ENCODE results near the gene MAPKAP1. TPM values are rescaled to one million over a fixed set of nuclear protein-coding genes. Genes with fewer than 3 reads are reported as not detected.

The MAPKAP1 gene
- total RNA-seq, 1 donor from 2014 or later, result 67.3 TPM

- Mint-ChIP-seq H3K36me3 (peaks cover 28% of the 10 kb centered on the region), H3K27ac (no peak overlapping the region), H3K9me3 (peaks cover 16% of the 10 kb centered on the region), H3K4me1 (ENCODE audit: unreplicated experiment) (peaks cover 34% of the 10 kb centered on the region), H3K4me3 (no peak overlapping the region), H3K27me3 (peaks cover 3% of the 10 kb centered on the region)
- TF ChIP-seq, protein P1, sequence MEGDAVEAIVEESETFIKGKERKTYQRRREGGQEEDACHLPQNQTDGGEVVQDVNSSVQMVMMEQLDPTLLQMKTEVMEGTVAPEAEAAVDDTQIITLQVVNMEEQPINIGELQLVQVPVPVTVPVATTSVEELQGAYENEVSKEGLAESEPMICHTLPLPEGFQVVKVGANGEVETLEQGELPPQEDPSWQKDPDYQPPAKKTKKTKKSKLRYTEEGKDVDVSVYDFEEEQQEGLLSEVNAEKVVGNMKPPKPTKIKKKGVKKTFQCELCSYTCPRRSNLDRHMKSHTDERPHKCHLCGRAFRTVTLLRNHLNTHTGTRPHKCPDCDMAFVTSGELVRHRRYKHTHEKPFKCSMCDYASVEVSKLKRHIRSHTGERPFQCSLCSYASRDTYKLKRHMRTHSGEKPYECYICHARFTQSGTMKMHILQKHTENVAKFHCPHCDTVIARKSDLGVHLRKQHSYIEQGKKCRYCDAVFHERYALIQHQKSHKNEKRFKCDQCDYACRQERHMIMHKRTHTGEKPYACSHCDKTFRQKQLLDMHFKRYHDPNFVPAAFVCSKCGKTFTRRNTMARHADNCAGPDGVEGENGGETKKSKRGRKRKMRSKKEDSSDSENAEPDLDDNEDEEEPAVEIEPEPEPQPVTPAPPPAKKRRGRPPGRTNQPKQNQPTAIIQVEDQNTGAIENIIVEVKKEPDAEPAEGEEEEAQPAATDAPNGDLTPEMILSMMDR (conservative IDR thresholded peaks at IDR 0.05), result no peak
- no peak for DNase-seq (ENCODE audit: extremely low spot score, unreplicated experiment)
These were observed 246.7 kb downstream of the MAPKAP1 start for GRCh38 chr9:125460346-125460745.

GRCh38 chr9:125457357-125457756 is 249.7 kb downstream of the MAPKAP1 start:
- Mint-ChIP-seq H3K27me3 (peaks cover 3% of the 10 kb centered on the region), H3K27ac (no peak overlapping the region), H3K4me1 (ENCODE audit: unreplicated experiment) (peaks cover 20% of the 10 kb centered on the region), H3K36me3 (peaks cover 33% of the 10 kb centered on the region), H3K4me3 (no peak overlapping the region), H3K9me3 (peaks cover 16% of the 10 kb centered on the region)
- no peak for DNase-seq (ENCODE audit: extremely low spot score, unreplicated experiment)
- TF ChIP-seq, protein P1 (conservative IDR thresholded peaks at IDR 0.05), result no peak

DNA sequence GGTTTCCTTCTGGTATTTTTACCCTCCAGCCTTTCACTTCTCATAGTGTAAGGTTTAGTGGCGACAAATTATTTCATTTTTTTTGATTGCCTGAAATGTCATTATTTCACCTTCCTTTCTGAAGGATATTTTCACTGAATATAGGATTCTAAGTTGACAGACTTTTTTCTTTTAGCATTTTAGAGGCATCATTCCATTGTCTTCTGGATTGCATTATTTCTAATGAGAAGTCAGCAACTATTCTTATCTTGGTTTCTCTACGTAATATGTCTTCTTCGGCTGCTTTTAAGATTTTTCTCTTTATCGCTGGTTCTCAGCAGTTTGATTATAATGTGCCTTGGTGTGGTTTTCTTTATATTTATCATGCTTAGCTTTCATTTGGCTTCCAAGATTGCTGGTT is 251.1 kb downstream of the MAPKAP1 start:
- H3K36me3 Mint-ChIP-seq, result peaks cover 37% of the 10 kb centered on the region
- DNase-seq (ENCODE audit: extremely low spot score, unreplicated experiment), result no peak
- no peaks in the 10 kb centered on the region for H3K27me3 Mint-ChIP-seq
- H3K27ac Mint-ChIP-seq, result no peak overlapping the region
- TF ChIP-seq, protein P1 (conservative IDR thresholded peaks at IDR 0.05), result no peak
- peaks cover 10% of the 10 kb centered on the region for H3K4me1 Mint-ChIP-seq (ENCODE audit: unreplicated experiment)
- H3K4me3 Mint-ChIP-seq, result no peak overlapping the region
- peaks cover 16% of the 10 kb centered on the region for H3K9me3 Mint-ChIP-seq

DNA sequence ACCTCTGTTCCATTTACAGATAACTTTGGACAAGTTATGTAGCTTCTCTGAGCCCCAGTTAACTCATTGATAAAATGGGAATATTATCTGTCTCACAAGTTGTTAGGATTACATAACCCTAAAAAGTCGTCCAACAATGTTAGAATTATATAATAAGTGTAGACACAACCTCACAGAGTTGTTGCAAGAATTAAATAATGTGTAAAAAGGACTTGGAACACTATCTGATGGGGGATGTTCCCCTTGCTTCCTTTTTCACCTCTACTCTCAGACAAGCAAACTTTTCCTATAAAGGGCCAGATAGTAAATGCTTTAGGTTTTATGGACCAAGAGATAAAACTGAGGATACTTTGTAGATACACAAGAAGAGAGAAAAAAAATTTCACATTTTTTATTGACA is 251.9 kb downstream of the MAPKAP1 start:
- peaks cover 39% of the 10 kb centered on the region for H3K36me3 Mint-ChIP-seq
- H3K4me1 Mint-ChIP-seq (ENCODE audit: unreplicated experiment), result peaks cover 8% of the 10 kb centered on the region
- no peak overlapping the region for H3K4me3 Mint-ChIP-seq
- no peak overlapping the region for H3K27ac Mint-ChIP-seq
- H3K9me3 Mint-ChIP-seq, result peaks cover 16% of the 10 kb centered on the region
- DNase-seq (ENCODE audit: extremely low spot score, unreplicated experiment), result no peak
- no peaks in the 10 kb centered on the region for H3K27me3 Mint-ChIP-seq
- TF ChIP-seq, protein P1 (conservative IDR thresholded peaks at IDR 0.05), result no peak

GRCh38 chr9:125447202-125447802 is 259.7 kb downstream of the MAPKAP1 start:
- peaks cover 15% of the 10 kb centered on the region for H3K36me3 Mint-ChIP-seq
- no peak overlapping the region for H3K4me3 Mint-ChIP-seq
- H3K4me1 Mint-ChIP-seq (ENCODE audit: unreplicated experiment), result peaks cover 48% of the 10 kb centered on the region
- no peaks in the 10 kb centered on the region for H3K27me3 Mint-ChIP-seq
- H3K27ac Mint-ChIP-seq, result no peak overlapping the region
- TF ChIP-seq, protein P1 (conservative IDR thresholded peaks at IDR 0.05), result no peak
- DNase-seq (ENCODE audit: extremely low spot score, unreplicated experiment), result peak; percentile 60
- H3K9me3 Mint-ChIP-seq, result no peaks in the 10 kb centered on the region

All from type B pancreatic cell (in vitro differentiated cells).